Testis (tissue), 2 donors: ENCODE measurements around the gene CDH19.
"Not testable (repeated sequence)": the region's sequence is repeated elsewhere in the genome, so short reads cannot be mapped to it uniquely, and the experiment has no call there.

Source experiments
- CTCF ChIP-seq, 3 experiments: fragments of 450-650 bp in 2 of 3; fragments of 200-600 bp in 1 of 3; sonication (generic) in 1 of 3; IDR thresholded peaks; one replicate each; pipeline ENCODE4 v1.5.1; 2016 to 2019; ENCODE audit warnings: antibody characterized with exemption in 3 of 3, mild to moderate bottlenecking in 2 of 3, moderate library complexity in 1 of 3
- POLR2A ChIP-seq: fragments of 450-650 bp; IDR thresholded peaks from one replicate; pipeline ENCODE4 v1.6.1; 2017; ENCODE audit warnings: antibody characterized with exemption, mild to moderate bottlenecking, moderate library complexity

GRCh38 chr18:66466184-66466583 is 137.7 kb downstream of the CDH19 start:
- TF ChIP-seq CTCF (IDR thresholded peaks at IDR 0.05); POLR2A: not testable (repeated sequence)
